ENCODE results near the gene CAMK2G.

CAMK2G gene

GRCh38 chr10:73887294-73888039 lies 13.1 kb upstream of the CAMK2G start:
- Histone ChIP-seq H3K27ac (peak overlapping the region; percentile 70 to 95), H3K4me3 (peak overlapping the region; percentile 57)
- DNase-seq (ENCODE audit: low spot score) = peak; percentile 93
- TF ChIP-seq, protein P1, sequence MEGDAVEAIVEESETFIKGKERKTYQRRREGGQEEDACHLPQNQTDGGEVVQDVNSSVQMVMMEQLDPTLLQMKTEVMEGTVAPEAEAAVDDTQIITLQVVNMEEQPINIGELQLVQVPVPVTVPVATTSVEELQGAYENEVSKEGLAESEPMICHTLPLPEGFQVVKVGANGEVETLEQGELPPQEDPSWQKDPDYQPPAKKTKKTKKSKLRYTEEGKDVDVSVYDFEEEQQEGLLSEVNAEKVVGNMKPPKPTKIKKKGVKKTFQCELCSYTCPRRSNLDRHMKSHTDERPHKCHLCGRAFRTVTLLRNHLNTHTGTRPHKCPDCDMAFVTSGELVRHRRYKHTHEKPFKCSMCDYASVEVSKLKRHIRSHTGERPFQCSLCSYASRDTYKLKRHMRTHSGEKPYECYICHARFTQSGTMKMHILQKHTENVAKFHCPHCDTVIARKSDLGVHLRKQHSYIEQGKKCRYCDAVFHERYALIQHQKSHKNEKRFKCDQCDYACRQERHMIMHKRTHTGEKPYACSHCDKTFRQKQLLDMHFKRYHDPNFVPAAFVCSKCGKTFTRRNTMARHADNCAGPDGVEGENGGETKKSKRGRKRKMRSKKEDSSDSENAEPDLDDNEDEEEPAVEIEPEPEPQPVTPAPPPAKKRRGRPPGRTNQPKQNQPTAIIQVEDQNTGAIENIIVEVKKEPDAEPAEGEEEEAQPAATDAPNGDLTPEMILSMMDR (IDR thresholded peaks at IDR 0.05) = no peak

- peak overlapping the region; percentile 57 for H3K4me3 ChIP-seq
- no peak for DNase-seq (ENCODE audit: low spot score)
- TF ChIP-seq, protein P1 (IDR thresholded peaks at IDR 0.05) = no peak
- H3K27ac ChIP-seq = peak overlapping the region; percentile 70 to 95
Measured at GRCh38 chr10:73886661-73887293, 12.4 kb upstream of the CAMK2G start.

GRCh38 chr10:73886085-73886529 lies 11.8 kb upstream of the CAMK2G start:
- no peak overlapping the region for H3K4me3 ChIP-seq
- peak overlapping the region; percentile 70 to 95 for H3K27ac ChIP-seq
- TF ChIP-seq, protein P1 (IDR thresholded peaks at IDR 0.05) = peak; percentile 70
- DNase-seq (ENCODE audit: low spot score) = no peak

DNA sequence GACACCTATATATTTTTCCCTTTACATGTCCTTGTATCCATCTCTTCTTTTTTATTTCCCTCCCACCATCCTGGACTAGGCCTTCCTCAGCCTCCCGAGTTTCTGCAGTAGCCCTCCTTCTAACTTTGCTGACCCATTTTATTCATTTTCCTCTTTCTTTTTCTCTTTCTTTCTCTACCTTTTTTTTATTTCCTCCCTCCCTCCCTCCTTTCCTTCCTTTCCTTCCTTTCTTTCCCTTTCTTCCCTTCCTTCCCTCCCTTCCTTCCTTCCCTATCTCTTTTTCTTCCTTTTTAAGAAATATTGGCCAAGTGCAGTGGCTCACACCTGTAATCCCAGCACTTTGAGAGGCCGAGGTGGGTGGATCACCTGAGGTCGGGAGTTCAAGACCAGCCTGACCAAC lies 9.7 kb upstream of the CAMK2G start:
- Histone ChIP-seq H3K27ac (no peak overlapping the region), H3K4me3 (no peak overlapping the region)
- TF ChIP-seq, protein P1 (IDR thresholded peaks at IDR 0.05) = no peak
- DNase-seq (ENCODE audit: low spot score) = no peak

DNA sequence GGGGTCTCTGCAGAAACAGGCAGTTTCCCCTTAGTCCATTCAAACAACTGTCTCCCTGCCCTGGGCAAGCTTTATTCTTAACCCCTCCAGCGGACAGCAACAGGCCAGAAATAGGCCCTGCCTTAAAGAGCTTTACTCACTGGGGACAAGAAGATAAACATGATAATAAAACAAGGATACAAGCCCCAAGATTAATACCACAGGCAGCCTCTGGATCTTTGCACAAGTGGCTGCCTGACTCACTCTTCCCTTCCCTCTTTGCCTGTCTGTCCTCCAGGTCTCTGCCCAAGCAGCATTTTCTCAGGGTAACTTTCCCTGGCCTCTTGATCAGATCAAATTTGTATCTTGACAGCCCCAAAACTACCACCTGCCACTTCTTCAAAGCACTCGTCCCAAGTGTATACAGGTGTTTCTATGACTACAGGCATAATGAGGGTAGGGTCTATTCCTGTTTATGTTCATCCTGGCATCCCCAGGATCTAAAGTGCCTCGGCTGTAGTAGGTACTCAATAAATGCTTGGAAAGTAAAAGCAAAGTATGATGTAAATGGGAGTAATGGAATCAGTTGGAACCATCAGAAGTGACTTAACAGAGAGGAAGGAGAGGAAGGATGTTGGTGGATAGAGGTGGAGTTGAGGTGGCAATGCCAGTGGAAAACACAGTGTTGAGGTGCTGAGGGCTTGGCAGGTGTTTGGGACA lies 7.0 kb upstream of the CAMK2G start:
- H3K4me3 ChIP-seq = no peak overlapping the region
- TF ChIP-seq, protein P1 (IDR thresholded peaks at IDR 0.05) = no peak

GRCh38 chr10:73879296-73880173 lies 5.2 kb upstream of the CAMK2G start:
- TF ChIP-seq, protein P1 (IDR thresholded peaks at IDR 0.05) = peak; percentile 95
- H3K27ac ChIP-seq = peak overlapping the region in 1 of 2 donors; percentile 1
- DNase-seq (ENCODE audit: low spot score) = peak; percentile 89
- no peak overlapping the region for H3K4me3 ChIP-seq

More for the DNA sequence above, 7.0 kb upstream of the CAMK2G start:
- DNase-seq (ENCODE audit: low spot score) = no peak
- H3K27ac ChIP-seq = no peak overlapping the region

Data from coronary artery (tissue), 2 donors.